HG03378 (cell line): Measurements from ENCODE around the gene MUC20.
"Not testable (repeated sequence)": the region's sequence is repeated elsewhere in the genome, so short reads cannot be mapped to it uniquely, and the experiment has no call there.

Experiments used
- ATAC-seq: cut with Tn5 transposase; IDR thresholded peaks from one replicate; pipeline ENCODE4 v1.9.1; 2021; ENCODE audit warnings: mild to moderate bottlenecking, moderate library complexity; ENCODE audit not compliant: unreplicated experiment

MUC20 gene

DNA sequence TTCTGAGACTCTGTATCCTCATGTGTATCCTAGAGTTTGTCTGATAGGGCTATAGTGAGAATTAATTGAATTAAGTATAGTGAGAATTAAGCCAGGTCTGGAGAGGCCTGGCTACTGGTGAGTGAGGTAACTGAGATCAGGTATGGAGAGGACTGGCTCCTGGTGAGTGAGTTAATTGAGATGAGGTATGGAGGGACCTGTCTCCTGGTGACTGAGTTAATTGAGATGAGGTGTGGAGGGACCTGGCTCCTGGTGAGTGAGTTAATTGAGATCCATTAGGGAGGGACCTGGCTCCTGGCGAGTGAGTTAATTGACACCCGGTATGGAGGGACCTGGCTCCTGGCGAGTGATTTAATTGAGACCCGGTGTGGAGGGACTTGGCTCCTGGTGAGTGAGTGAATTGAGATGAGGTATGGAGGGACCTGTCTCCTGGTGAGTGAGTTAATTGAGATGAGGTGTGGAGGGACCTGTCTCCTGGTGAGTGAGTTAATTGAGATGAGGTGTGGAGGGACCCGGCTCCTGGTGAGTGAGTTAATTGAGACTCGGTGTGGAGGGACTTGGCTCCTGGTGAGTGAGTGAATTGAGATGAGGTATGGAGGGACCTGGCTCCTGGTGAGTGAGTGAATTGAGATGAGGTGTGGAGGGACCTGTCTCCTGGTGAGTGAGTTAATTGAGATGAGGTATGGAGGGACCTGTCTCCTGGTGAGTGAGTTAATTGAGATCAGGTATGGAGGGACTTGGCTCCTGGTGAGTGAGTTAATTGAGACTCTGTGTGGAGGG, 10.5 kb upstream of the MUC20 start:
- not testable (repeated sequence) for ATAC-seq

DNA sequence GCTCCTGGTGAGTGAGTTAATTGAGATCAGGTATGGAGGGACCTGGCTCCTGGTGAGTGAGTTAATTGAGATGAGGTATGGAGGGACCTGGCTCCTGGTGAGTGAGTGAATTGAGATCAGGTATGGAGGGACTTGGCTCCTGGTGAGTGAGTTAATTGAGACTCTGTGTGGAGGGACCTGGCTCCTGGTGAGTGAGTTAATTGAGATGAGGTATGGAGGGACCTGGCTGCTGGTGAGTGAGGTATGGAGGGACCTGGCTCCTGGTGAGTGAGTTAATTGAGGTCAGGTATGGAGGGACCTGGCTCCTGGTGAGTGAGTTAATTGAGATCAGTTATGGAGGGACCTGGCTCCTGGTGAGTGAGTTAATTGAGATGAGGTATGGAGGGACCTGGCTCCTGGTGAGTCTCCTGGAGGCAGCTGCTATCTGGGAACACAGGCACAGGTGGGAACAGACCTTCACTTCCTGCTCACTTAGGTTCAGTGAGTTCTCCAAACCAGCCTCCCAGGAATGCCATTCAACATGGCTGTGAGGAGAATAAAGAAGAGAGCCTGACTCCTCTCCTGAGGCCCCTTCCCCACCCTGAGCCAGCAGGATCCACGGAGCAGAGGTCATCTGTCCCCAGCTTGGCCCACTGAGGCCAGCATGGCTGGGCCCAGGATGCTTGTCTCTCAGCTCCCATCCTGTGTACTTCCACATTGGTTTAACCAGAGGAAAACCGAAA, 9.5 kb upstream of the MUC20 start:
- not testable (repeated sequence) for ATAC-seq

- no peak for ATAC-seq
Measured at GRCh38 chr3:195711813-195712534, 8.8 kb upstream of the MUC20 start.

GRCh38 chr3:195712535-195712910, 8.3 kb upstream of the MUC20 start:
- ATAC-seq = not testable (repeated sequence)

DNA sequence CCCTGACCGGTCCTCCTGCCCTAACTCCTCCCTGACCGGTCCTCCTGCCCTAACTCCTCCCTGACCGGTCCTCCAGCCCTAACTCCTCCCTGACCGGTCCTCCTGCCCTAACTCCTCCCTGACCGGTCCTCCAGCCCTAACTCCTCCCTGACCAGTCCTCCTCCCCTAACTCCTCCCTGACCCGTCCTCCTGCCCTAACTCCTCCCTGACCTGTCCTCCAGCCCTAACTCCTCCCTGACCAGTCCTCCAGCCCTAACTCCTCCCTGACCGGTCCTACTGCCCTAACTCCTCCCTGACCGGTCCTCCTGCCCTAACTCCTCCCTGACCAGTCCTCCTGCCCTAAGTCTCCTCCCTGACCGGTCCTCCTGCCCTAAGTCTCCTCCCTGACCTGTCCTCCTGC, 7.6 kb upstream of the MUC20 start:
- not testable (repeated sequence) for ATAC-seq

GRCh38 chr3:195714380-195715011, 6.3 kb upstream of the MUC20 start:
- no peak for ATAC-seq

- no peak for ATAC-seq
Measured at GRCh38 chr3:195715134-195715533, 5.6 kb upstream of the MUC20 start.

DNA sequence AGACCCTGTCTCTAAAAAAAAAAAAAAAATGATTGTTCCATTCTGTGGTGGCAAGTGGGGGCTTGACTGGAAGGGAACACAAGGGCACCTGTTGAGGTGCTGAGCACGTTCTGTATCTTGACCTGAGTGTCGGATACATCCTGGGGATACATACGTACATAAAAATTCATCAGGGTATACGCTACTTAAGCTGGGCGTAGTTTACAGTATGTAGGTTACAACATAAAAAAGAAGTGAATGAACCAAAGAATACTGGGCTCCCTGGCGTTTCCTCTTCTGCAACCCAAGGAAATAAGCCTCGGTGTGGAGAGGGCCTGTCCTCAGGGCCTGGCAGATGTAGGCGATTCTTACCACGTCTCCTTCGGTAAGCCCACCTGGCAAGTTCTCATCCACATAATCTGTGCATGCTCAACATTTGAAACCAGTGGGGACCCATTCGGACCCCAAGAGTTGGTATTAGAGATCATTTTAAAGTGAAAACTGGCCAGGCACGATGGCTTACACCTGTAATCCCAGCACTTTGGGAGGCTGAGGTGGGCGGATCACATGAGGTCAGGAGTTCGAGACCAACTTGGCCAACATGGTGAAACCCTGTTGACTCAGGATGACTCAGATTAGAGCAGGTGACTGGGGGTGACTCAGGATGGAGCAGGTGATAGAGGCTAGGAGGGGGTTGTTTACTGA, 5.1 kb upstream of the MUC20 start:
- no peak for ATAC-seq

- ATAC-seq = no peak
Measured at GRCh38 chr3:195717416-195717815, 3.4 kb upstream of the MUC20 start.

- ATAC-seq = no peak
Measured at GRCh38 chr3:195717852-195718476, 2.8 kb upstream of the MUC20 start.

GRCh38 chr3:195718477-195718984, 2.2 kb upstream of the MUC20 start:
- no peak for ATAC-seq

GRCh38 chr3:195719514-195720254, 1.1 kb upstream of the MUC20 start:
- ATAC-seq = not testable (repeated sequence)

- not testable (repeated sequence) for ATAC-seq
Measured at GRCh38 chr3:195722139-195722995, 1.6 kb downstream of the MUC20 start.

DNA sequence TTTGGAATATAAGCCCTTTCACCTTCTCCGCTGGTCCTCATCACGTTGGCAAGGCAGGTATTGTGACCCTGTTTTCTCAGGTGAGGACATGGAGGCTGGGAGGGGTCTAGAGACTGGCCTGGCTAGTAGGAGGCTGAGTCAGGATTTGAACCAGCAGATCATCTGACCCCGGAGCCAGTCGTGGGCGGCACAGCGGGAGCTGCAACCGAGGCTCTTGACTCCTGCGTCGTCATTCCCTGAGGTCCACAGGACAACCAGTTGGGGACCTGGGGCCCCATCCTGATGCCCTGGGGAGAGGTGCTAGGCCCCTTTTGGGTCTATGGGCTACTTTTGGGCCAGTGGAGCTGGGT, 2.2 kb downstream of the MUC20 start:
- not testable (repeated sequence) for ATAC-seq

GRCh38 chr3:195724363-195724762, 3.6 kb downstream of the MUC20 start:
- ATAC-seq = not testable (repeated sequence)

GRCh38 chr3:195725916-195726740, 5.3 kb downstream of the MUC20 start:
- not testable (repeated sequence) for ATAC-seq

DNA sequence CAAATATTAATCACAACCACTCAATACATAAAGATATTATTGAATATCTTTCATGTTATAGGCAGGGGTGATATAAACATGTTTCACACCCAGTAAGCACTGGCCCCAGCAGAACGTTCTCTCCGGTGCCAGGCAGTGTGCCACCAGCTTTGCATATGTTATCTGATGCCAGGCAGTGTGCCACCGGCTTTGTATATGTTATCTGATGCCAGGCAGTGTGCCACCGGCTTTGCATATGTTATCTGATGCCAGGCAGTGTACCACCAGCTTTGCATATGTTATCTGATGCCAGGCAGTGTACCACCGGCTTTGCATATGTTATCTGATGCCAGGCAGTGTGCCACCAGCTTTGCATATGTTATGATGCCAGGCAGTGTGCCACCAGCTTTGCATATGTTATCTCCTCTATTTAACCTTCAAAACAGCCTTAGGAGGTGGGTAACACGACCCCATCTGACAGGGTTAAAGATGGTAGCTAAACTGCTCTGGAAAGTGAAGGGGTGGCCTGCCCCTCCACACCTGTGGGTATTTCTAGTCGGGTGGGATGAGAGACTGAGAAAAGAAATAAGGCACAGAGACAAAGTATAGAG, 6.9 kb downstream of the MUC20 start:
- no peak for ATAC-seq
